ENCODE results near the gene DPP8.

DPP8 gene

GRCh38 chr15:65410036-65410435, 107.5 kb downstream of the DPP8 start:
- H3K4me2 ChIP-seq = no peak overlapping the region
- H3K9ac ChIP-seq = no peak overlapping the region
- no peak overlapping the region for H3K4me3 ChIP-seq (IDR thresholded peaks at IDR 0.05; ENCODE audit: insufficient read depth, low read depth, low read length)
- no peaks in the 10 kb centered on the region for H3K27me3 ChIP-seq (ENCODE audit: insufficient read depth, low read depth)
- no peaks in the 10 kb centered on the region for H3K79me2 ChIP-seq (ENCODE audit: insufficient read depth, low read depth)
- no peaks in the 10 kb centered on the region for H4K20me1 ChIP-seq (ENCODE audit: insufficient read depth)
- no peak overlapping the region for H3K27ac ChIP-seq
- no peak overlapping the region for H2AFZ ChIP-seq (ENCODE audit: low read depth)
- H3K36me3 ChIP-seq (ENCODE audit: insufficient read depth) = no peaks in the 10 kb centered on the region
- peaks cover 13% of the 10 kb centered on the region for H3K4me1 ChIP-seq (ENCODE audit: low read depth, poor library complexity, severe bottlenecking)
- TF ChIP-seq, protein P1, sequence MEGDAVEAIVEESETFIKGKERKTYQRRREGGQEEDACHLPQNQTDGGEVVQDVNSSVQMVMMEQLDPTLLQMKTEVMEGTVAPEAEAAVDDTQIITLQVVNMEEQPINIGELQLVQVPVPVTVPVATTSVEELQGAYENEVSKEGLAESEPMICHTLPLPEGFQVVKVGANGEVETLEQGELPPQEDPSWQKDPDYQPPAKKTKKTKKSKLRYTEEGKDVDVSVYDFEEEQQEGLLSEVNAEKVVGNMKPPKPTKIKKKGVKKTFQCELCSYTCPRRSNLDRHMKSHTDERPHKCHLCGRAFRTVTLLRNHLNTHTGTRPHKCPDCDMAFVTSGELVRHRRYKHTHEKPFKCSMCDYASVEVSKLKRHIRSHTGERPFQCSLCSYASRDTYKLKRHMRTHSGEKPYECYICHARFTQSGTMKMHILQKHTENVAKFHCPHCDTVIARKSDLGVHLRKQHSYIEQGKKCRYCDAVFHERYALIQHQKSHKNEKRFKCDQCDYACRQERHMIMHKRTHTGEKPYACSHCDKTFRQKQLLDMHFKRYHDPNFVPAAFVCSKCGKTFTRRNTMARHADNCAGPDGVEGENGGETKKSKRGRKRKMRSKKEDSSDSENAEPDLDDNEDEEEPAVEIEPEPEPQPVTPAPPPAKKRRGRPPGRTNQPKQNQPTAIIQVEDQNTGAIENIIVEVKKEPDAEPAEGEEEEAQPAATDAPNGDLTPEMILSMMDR (conservative IDR thresholded peaks at IDR 0.05; ENCODE audit: low read depth, low read length) = no peak

GRCh38 chr15:65409036-65409631, 108.4 kb downstream of the DPP8 start:
- Histone ChIP-seq H4K20me1 (ENCODE audit: insufficient read depth) (no peaks in the 10 kb centered on the region), H3K27me3 (ENCODE audit: insufficient read depth, low read depth) (no peaks in the 10 kb centered on the region), H3K27ac (no peak overlapping the region), H3K36me3 (ENCODE audit: insufficient read depth) (no peaks in the 10 kb centered on the region), H3K4me3 (IDR thresholded peaks at IDR 0.05; ENCODE audit: insufficient read depth, low read depth, low read length) (no peak overlapping the region), H3K4me1 (ENCODE audit: low read depth, poor library complexity, severe bottlenecking) (peaks cover 13% of the 10 kb centered on the region), H3K9ac (no peak overlapping the region), H2AFZ (ENCODE audit: low read depth) (no peak overlapping the region), H3K4me2 (no peak overlapping the region), H3K79me2 (ENCODE audit: insufficient read depth, low read depth) (no peaks in the 10 kb centered on the region)
- TF ChIP-seq, protein P1 (conservative IDR thresholded peaks at IDR 0.05; ENCODE audit: low read depth, low read length) = no peak

- Histone ChIP-seq H3K4me1 (ENCODE audit: low read depth, poor library complexity, severe bottlenecking) (peaks cover 13% of the 10 kb centered on the region), H3K36me3 (ENCODE audit: insufficient read depth) (no peaks in the 10 kb centered on the region), H3K4me3 (IDR thresholded peaks at IDR 0.05; ENCODE audit: insufficient read depth, low read depth, low read length) (no peak overlapping the region), H3K27me3 (ENCODE audit: insufficient read depth, low read depth) (no peaks in the 10 kb centered on the region), H2AFZ (ENCODE audit: low read depth) (no peak overlapping the region), H3K9ac (no peak overlapping the region), H3K4me2 (no peak overlapping the region), H3K79me2 (ENCODE audit: insufficient read depth, low read depth) (no peaks in the 10 kb centered on the region), H4K20me1 (ENCODE audit: insufficient read depth) (no peaks in the 10 kb centered on the region), H3K27ac (no peak overlapping the region)
- TF ChIP-seq, protein P1 (conservative IDR thresholded peaks at IDR 0.05; ENCODE audit: low read depth, low read length) = no peak
Measured at GRCh38 chr15:65408324-65409035, 109.0 kb downstream of the DPP8 start.

GRCh38 chr15:65406424-65407000, 111.0 kb downstream of the DPP8 start:
- H3K4me2 ChIP-seq = no peak overlapping the region
- H3K36me3 ChIP-seq (ENCODE audit: insufficient read depth) = no peaks in the 10 kb centered on the region
- no peak overlapping the region for H3K4me3 ChIP-seq (IDR thresholded peaks at IDR 0.05; ENCODE audit: insufficient read depth, low read depth, low read length)
- no peak overlapping the region for H3K27ac ChIP-seq
- TF ChIP-seq, protein P1 (conservative IDR thresholded peaks at IDR 0.05; ENCODE audit: low read depth, low read length) = no peak
- H4K20me1 ChIP-seq (ENCODE audit: insufficient read depth) = no peaks in the 10 kb centered on the region
- peaks cover 15% of the 10 kb centered on the region for H3K4me1 ChIP-seq (ENCODE audit: low read depth, poor library complexity, severe bottlenecking)
- H2AFZ ChIP-seq (ENCODE audit: low read depth) = no peak overlapping the region
- no peaks in the 10 kb centered on the region for H3K27me3 ChIP-seq (ENCODE audit: insufficient read depth, low read depth)
- no peak overlapping the region for H3K9ac ChIP-seq
- H3K79me2 ChIP-seq (ENCODE audit: insufficient read depth, low read depth) = no peaks in the 10 kb centered on the region

Data from KMS-11 (cell line).